GM21576 (cell line): Measurements from ENCODE around the gene SLC28A2.
"Not testable (repeated sequence)": the region's sequence is repeated elsewhere in the genome, so short reads cannot be mapped to it uniquely, and the experiment has no call there.

Source experiments
- ATAC-seq: cut with Tn5 transposase; IDR thresholded peaks from one replicate; pipeline ENCODE4 v1.9.1; 2021; ENCODE audit warnings: mild to moderate bottlenecking, moderate library complexity; ENCODE audit not compliant: unreplicated experiment

The SLC28A2 gene, protein sequence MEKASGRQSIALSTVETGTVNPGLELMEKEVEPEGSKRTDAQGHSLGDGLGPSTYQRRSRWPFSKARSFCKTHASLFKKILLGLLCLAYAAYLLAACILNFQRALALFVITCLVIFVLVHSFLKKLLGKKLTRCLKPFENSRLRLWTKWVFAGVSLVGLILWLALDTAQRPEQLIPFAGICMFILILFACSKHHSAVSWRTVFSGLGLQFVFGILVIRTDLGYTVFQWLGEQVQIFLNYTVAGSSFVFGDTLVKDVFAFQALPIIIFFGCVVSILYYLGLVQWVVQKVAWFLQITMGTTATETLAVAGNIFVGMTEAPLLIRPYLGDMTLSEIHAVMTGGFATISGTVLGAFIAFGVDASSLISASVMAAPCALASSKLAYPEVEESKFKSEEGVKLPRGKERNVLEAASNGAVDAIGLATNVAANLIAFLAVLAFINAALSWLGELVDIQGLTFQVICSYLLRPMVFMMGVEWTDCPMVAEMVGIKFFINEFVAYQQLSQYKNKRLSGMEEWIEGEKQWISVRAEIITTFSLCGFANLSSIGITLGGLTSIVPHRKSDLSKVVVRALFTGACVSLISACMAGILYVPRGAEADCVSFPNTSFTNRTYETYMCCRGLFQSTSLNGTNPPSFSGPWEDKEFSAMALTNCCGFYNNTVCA

DNA sequence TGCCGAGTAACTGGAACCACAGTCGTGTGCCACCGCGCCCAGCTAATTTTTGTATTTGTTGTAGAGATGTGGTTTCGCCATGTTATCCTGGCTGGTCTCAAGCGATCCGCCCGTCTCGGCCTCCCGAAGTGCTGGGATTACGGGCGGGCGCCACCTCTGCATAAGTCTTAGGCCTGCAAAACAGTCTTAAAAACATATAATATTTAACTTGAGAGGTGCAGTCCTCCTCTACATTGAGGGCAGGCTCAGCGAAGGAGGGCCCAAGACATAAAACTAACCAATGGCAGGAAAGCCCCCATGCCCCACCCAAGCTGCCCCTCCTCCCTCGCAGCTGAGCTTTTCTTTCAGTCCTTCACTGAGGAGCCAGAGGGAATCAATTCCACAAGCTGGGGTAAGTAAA lies at the start of gene SLC28A2:
Gene SLC28A2, plus strand, starts transcription at position 347 of the 400 bp plus-strand sequence. CDS start 982 bp downstream, outside the sequence.
- ATAC-seq = no peak

DNA sequence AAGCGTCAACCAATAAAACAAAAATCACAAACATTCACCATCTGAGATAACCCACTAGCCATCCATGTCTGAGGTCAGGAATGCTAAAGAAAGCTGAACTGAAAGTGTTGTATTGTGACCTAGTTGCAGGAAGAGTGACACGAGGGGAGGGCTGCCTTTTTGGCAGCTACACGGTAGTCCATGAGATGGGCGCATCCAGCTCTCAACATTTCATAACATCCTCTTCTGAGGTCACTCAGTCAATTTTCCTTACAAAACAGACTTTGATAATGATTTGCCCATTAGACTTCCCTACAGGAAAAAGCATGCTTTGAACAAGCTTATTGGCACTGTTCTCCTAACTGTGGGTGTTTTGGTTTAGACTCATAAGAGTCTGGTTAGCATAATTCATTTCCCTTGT lies 48.9 kb upstream of the SLC28A2 start:
- ATAC-seq = no peak

DNA sequence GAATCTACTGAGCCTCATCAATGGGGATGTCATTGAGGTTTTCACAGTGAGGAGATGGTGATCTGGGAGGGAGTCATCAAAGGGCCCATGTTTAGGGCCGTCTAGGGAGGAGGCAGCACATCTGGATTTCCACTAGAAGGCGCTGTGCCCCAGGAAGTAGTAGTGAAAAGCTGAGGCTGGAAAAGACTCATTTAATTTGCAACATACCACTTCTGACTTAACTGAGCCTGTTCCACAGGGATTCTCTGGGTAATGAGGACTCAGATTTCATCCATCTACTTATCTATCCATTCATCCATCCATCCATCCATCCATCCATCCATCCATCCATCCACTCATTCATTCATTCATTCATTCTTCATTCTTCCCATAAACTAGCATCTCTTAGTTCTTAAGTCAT lies 46.8 kb upstream of the SLC28A2 start:
- no peak for ATAC-seq

DNA sequence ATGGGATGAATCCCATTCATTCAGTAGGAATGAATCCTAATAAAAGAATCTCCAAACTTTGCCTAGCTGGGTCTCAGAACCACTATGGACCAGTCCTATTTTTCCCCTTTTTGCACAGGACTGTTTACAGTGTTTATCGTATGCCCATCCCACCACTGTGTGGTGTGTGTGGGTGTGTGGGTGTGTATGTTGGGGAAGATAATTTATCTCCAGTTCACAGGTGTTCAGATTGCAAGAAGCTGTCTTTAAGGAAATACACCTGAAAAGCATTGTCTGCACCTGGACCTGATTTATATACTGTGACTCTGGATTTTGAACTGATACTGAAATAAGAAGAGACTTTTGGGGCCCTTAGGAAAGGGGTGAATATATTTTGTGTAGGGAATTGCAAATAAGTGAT lies 39.5 kb upstream of the SLC28A2 start:
- no peak for ATAC-seq

DNA sequence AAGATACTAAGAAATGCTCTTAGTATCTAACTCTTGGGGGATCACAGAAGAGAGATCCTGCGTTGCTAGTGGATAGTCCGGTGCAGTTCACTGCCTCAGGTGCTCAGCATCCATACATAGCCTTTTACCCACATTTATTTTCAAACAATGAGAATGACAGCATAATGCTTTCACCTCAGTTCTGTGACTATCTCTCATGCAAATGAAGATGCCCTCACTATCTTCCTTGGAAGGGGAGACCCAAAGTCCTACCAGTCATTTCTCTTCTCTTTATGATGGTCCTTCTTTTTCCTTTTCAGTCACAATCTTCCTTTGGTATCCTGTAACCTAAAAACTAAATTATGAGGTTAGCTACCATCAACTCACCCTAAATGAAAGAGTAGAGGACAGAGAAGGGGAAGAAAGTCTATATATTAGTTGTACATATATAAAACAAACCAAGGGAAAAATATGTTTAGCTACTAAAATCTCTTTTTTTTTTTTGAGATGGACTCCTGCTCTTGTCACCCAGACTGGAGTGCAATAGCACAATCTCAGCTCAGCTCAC lies 30.9 kb upstream of the SLC28A2 start:
- no peak for ATAC-seq

DNA sequence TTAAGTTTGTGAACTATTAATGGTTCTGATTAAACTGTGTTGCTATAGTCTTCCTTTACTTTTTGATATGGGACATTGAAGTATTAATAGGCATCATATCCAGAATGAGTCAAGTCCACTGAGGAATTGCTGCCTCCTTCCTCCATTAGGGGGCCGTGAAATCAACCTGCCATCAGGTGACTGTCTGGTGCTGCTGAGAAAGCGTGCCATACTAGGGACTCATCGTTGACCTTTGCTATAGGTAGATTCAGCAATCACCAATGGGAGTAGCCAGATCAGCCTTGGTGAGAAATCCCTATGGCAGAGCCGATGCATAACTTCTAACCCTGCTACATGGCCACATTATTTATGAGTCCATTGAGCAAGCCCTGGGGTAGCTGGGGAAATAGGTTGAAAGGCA lies 30.1 kb upstream of the SLC28A2 start:
- no peak for ATAC-seq

DNA sequence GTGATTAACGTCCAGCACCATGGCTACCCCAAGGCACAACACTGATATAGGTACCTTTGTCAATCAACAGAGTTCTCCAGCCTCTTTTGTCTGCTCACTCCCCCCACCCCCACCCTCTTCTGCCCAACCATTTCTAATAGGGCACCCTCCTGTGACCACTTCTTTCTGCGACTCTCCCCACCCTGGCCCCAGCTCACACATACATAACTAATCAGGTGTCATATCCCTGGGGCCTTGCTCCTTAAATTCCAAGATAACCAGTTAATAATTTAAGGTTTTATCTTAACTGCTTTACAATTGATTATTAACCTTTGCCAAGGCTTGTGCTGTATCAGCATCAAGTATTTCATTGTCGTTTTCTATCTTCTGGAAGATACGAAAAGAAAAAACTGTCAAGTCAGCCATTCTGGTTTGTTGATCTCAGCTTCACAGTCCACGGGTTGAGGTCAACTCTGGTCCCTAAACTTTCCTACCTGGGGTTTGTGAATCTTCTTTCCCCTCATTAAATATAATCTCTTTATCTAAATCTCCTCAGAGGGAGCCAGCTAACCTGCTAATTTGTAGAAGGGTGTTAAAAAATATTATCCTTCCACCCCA lies 27.3 kb upstream of the SLC28A2 start:
- ATAC-seq = no peak

DNA sequence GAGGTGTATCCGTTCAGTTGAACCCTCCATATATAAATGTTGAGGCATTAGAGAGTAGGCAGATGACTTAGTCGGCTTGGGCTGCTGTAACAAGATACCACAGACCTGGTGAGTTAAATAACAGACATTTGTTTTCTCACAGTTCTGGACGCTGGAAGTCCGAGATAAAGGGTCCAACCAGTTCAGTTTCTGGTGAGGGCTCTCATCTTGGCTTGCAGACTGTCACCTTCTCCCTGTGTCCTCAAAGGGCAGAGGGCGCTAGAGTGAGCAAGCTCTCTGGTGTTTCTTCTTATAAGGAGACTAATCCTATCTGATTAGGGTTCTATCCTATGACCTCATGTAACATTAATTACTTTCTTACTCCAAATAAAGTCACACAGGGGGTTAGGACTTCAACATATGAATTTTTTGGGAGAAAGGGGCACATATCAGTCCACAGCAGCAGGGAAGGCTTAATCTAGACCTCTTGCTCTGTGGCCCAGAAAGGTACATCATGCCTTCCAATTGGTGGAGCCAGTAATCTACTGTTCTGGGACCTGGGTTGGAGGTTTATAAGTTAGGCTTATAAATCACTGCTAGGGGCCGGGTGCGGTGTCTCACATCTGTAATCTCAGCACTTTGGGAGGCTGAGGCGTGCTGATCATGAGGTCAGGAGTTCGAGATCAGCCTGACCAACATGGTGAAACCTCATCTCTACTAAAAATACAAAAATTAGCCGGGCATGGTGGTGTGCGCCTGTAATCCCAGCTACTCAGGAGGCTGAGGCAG lies 26.3 kb upstream of the SLC28A2 start:
- ATAC-seq = no peak

DNA sequence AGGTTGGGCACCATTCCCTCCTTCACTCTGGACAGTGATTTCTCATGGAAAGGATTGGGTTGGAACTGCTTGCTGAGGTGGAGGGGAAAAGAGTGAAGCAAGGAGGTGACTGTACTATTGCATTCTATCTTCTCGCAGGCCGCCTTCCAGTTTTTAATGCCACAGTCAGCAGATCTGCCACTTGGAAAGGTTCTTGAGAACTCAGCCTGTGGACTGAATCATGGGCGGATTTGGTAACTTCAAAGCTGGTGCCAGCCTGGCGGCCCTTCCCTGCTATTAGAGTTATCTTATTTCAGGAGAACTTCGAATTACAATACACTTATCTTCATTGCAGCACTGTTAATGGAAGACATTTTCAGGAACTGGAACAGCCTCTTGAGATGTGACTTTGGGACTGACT lies 23.1 kb upstream of the SLC28A2 start:
- ATAC-seq = no peak

DNA sequence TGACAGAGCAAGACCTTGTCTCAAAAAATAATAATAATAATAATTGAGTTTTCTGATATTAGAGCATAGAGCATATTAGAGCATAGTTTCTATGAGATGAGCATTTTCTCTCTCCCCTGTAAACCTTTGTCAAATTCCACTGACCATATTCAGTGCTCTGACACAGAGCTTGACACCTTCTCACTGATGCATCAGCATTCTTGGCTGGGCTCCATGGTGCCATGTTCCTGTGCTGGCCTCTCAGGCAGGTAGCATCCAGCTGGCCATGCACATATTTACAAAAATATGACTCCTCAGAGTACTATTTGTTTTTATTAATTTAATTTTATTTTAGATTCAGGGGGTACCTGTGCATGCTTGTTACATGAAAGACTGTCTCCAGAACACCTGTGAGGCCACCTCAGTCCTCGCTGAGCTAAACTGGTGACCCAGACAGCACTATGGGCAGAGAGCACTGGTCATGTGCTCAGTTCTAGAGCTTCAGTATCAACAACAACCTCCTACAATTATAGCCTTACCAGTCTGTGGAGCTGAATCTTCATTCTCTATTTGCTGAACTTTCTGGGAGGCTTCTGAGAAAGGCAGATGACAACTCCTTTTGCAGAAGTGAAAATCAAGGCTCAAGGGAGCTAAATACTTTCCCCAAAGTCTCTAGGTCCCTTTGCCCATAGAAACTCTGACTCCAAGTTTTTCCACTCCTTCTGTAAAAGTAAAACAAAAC lies 21.6 kb upstream of the SLC28A2 start:
- ATAC-seq = no peak

DNA sequence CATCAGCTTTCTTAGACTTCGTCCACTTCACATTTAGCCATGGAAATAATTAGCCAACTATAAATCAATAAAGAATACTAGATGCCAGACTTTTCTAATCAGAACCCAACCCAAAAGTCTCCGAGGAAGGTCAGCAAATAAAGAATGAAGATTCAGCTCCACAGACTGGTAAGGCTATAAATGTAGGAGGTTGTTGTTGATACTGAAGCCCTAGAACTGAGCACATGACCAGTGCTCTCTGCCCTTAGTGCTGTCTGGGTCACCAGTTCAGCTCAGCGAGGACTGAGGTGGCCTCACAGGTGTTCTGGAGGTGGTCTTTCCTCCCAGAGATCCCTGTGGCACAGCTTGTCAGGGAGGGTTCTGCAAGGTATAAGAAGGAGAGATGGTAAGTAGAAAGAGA lies 20.9 kb upstream of the SLC28A2 start:
- ATAC-seq = no peak

DNA sequence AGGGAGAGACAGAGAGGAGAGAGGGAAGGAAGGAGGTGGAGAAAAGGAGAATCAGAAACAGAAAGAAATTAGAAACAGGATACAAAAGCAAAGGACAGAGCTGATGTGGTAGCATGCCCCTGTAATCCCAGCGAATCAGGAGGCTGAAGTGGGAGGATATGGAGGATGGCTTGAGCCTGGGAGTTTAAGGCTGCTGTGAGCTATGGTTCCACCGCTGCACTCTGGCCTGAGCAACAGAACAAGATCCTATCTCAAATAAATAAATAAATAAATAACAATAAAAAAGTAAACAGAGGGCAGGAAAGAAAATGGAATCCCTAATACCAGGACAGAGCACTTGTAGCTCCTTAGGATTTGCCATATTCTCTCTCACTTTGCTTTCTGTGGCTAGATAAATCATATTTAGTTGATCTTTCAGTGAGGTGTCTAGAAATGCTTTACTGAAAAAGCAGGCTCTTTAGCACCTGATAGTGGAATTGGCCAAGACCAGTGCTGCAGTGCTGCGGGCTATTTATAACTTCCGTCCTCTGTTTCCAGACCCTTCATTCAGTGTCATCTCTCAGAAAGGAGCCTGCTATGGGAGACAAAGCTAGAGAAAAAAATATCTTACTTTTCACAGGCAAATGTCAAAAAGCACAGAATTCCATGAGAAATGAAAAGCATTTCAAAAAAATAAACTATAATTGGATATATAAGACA lies 20.0 kb upstream of the SLC28A2 start:
- ATAC-seq = no peak

DNA sequence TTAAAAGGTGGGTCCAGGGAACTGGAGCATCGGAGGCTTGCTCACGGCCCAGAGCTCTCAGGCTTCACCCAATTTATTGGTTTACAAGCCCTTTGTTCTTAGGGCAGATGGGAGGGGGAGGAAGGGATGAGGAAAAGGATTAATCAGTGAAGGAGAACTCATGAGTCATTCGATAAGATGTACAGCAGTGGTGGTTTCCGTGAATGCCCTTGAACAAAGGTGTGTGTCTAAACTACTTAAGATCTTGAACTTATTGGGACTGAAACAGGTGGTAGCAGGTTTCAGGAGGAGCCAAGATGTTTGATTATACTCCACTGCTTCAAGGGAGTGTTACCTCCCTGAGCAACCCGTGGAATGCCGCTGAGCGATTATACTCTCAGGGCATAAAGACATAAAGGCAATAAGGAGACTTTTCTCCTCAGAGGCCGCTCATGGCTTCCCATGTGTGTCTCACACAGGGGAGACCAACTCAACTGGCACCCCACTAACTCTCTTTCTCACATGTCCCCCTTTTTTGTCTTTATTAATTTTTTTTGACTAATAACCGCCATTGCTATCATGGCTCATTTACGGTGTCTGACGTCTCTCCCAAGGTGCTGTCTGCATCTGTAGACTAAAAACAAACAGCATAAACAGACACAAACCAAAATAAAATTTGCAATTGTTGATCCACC lies 17.3 kb upstream of the SLC28A2 start:
- ATAC-seq = no peak

DNA sequence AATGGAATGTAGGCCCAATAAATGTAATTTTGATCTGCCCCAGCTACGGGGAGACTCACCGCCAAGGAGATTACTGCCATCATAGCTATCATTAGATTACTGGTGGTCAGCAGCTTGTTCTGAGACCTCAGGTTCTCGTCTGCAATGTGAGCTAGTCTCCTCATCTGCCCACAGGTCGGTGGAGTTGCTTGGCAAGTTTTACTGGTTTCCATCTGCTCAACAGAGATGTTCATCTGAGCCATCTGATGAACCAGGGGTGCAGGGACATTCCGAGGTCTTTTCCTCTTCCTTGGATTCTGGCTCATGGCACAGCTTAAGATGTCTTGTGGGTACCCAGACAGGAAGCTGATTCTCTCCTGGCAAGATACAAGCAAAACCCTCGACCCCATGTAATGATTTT lies 15.2 kb upstream of the SLC28A2 start:
- ATAC-seq = not testable (repeated sequence)

DNA sequence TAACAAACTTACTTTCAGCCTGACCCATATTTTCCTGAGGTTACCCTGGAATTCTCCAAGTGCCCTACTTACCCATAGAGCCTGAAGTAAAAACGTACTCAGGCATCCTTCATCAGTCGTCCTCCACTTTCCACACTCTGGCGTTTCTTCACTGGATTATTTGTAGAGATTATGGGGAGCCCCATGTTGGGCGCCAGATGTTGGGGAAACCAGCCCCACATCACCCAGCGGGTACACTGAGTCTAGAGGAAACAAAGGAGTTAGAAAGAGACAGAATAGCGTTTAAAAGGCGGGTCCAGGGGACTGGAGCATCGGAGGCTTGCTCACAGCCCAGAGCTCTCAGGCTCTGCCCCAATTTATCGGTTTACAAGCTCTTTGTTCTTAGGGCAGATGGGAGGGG lies 9.7 kb upstream of the SLC28A2 start:
- ATAC-seq = no peak

DNA sequence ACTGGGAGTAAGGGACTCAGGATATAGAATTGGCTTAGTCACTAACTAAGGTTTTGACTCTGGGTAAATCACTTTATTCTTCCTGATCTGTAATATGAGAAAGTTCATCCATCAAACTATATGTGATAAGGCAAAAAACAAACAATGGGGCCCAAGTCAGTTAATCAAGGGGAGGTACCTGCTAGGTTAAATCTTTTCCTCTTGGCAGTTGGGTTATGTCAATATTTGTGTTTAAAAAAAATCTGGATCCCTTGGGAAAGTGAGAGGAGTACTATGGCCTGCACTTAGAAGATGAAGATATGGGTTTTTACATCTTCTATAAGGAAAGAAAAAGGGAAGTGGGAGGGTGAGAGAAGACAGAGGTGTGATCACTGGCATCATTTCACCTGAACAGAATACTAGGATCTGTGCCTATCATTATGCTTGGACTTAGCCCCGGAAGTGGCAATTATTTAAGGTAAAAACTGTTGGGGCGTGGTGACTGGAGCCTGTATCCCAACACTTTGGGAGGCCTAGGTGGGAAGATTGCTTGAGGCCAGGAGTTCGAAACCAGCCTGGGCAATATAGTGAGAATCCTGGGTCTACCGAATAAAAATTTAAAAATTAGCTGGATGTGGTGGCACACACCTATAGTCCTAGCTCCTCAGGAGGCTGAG lies 2.8 kb upstream of the SLC28A2 start:
- no peak for ATAC-seq

DNA sequence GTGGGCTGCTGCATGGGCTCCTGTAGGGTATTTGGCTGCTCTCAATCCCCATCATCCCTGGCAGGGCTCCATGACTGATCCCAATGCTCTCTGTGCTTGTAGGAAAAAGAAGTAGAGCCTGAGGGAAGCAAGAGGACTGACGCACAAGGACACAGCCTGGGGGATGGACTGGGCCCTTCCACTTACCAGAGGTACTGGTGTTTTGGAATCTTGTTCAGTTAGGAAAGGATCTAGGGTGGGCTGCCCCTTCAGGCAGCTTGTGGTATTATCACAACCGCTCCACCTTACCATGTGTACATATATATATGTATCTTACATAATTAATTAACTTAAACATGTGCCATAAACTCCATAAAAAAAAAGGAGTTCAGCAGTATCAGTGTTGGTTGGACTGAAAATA lies 1.3 kb downstream of the SLC28A2 start:
- no peak for ATAC-seq

DNA sequence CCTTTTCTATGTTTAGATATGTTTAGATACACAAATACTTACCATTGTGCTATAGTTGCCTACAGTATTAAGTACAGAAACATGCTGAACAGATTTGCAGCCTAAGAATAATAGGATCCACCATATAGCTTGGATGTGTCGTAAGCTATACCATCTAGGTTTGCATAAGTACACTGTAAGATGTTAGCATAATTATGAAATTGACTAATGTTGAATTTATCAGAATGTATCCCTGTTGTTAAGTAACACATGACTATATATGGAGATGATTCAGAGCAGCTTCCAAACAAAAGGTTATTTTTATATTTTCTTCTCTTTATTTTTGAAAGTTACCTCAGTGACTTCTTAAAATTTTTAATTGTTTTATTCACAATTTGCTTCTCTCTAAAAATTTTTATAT lies 2.4 kb downstream of the SLC28A2 start:
- no peak for ATAC-seq

DNA sequence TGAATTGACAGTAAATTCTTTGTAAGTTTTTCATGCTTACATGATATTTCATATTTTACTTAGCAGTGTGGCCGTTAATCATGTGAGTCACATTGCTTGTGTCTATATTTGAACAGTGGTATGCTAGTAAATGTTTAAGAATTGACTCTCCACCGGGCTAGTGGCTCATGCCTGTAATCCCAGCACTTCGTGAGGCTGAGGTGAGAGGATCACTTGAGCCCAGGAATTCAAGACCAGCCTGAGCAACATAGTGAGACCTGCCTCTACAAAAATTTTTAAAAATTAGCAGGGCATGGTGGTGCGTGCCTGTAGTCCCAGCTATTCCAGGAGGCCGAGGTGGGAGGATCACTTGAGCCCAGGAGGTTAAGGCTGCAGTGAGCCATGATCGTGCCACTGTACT lies 2.8 kb downstream of the SLC28A2 start:
- not testable (repeated sequence) for ATAC-seq
